NCI-H748 (cell line): Measurements from ENCODE around the gene HOXA7.

Source experiments
- DNase-seq: peaks from one replicate; lab custom pipeline; 2025; ENCODE audit not compliant: unreplicated experiment; lab: John Stamatoyannopoulos, UW

Gene HOXA7

GRCh38 chr7:27182861-27183681 lies 26.6 kb upstream of the HOXA7 start:
- DNase-seq = peak; percentile 66

- no peak for DNase-seq
Measured at GRCh38 chr7:27182285-27182841, 25.9 kb upstream of the HOXA7 start.

GRCh38 chr7:27181795-27182275 lies 25.4 kb upstream of the HOXA7 start:
- DNase-seq = no peak

- DNase-seq = no peak
Measured at GRCh38 chr7:27180431-27181420, 24.3 kb upstream of the HOXA7 start.

GRCh38 chr7:27179503-27180430 lies 23.3 kb upstream of the HOXA7 start:
- DNase-seq = no peak

GRCh38 chr7:27179030-27179429 lies 22.6 kb upstream of the HOXA7 start:
- no peak for DNase-seq

GRCh38 chr7:27178366-27178765 lies 21.9 kb upstream of the HOXA7 start:
- DNase-seq = no peak

- no peak for DNase-seq
Measured at GRCh38 chr7:27177795-27178320, 21.4 kb upstream of the HOXA7 start.

GRCh38 chr7:27176962-27177794 lies 20.7 kb upstream of the HOXA7 start:
- no peak for DNase-seq

- no peak for DNase-seq
Measured at GRCh38 chr7:27176524-27176845, 20.0 kb upstream of the HOXA7 start.

- peak; percentile 5 for DNase-seq
Measured at GRCh38 chr7:27175626-27176523, 19.4 kb upstream of the HOXA7 start.

GRCh38 chr7:27174874-27175625 lies 18.6 kb upstream of the HOXA7 start:
- DNase-seq = no peak

GRCh38 chr7:27173956-27174873 lies 17.7 kb upstream of the HOXA7 start, which contains the start of gene HOXA10:
Gene HOXA10 (minus strand): TSS chr7:27174320. CDS start chr7:27174306, 14 bp downstream.
- peak; percentile 75 for DNase-seq

GRCh38 chr7:27173511-27173955 lies 17.1 kb upstream of the HOXA7 start:
- DNase-seq = peak; percentile 76

- peak; percentile 78 for DNase-seq
Measured at GRCh38 chr7:27172823-27173510, 16.5 kb upstream of the HOXA7 start.

GRCh38 chr7:27172315-27172774 lies 15.9 kb upstream of the HOXA7 start:
- DNase-seq = peak; percentile 37
